GM12878 (cell line): ENCODE data around the gene ZNF280D. TPM values are rescaled to one million over a fixed set of nuclear protein-coding genes. Genes with fewer than 3 reads are reported as not detected.

Source experiments
- ATAC-seq: fragments of 200-7000 bp; cut with Tn5 transposase; 3 replicates; pipeline ENCODE4 v1.9.1; 2020; ENCODE audit warnings: mild to moderate bottlenecking, moderate library complexity
- BruUV-seq: library from RNA; stranded (reverse); fragments of 400-500 nt; replicated peaks from 2 replicates; lab custom pipeline; 2021; lab: Mats Ljungman, UMichigan
- CTCF ChIA-PET: fragments of 300-600 bp; sonication (Branson Sonifier 250); formaldehyde crosslinking; extraction: SDS; loops from one replicate; lab custom pipeline; 2021; ENCODE audit warnings: inconsistent platforms; lab: Yijun Ruan, JAX
- POLR2A ChIA-PET: fragments of 350-600 bp; formaldehyde crosslinking; extraction: SDS; loops from one replicate; lab custom pipeline; 2021; ENCODE audit warnings: inconsistent platforms; lab: Charles Lee
- RAD21 ChIA-PET: fragments of 300-600 bp; sonication (Branson Sonifier 250); formaldehyde crosslinking; loops from one replicate; lab custom pipeline; 2023; ENCODE audit warnings: antibody characterized with exemption; ENCODE audit not compliant: unreplicated experiment; lab: Charles Lee
- SMC1A ChIA-PET: fragments of 300-600 bp; sonication (Branson Sonifier 250); formaldehyde crosslinking; loops from one replicate; lab custom pipeline; 2023; ENCODE audit not compliant: unreplicated experiment, uncharacterized antibody; lab: Charles Lee
- DNase-seq: peaks from one replicate; pipeline ENCODE4 v3.0.0-alpha.2; 2011; ENCODE audit warnings: low read depth, low spot score
- FAIRE-seq: peaks from 3 replicates; lab custom pipeline; 2011; peaks lifted over from hg19 to GRCh38; lab: Jason Lieb, UNC
- H2AFZ ChIP-seq: 2 replicates; pipeline ENCODE4 v1.6.0; 2011; ENCODE audit warnings: low read depth, low read length, control low read depth; ENCODE audit not compliant: control insufficient read depth
- H3K27ac ChIP-seq: 2 replicates; pipeline ENCODE4 v1.5.1; 2011; ENCODE audit warnings: control low read depth; ENCODE audit not compliant: control insufficient read depth, insufficient read depth
- H3K27me3 ChIP-seq, 2 experiments: replicated peaks in 1 of 2; 2 replicates each; pipeline versions ENCODE4 v1.6.0 to v1.6.1; 2011; ENCODE audit warnings: low read length in 1 of 2; ENCODE audit not compliant: control insufficient read depth in 2 of 2, insufficient read depth in 2 of 2
- H3K36me3 ChIP-seq, 2 experiments: 2 replicates each; pipeline ENCODE4 v1.5.1; 2011; ENCODE audit warnings: low read length in 1 of 2; ENCODE audit not compliant: control insufficient read depth in 2 of 2, insufficient read depth in 2 of 2
- H3K4me1 ChIP-seq: 2 replicates; pipeline ENCODE4 v1.6.1; 2011; ENCODE audit warnings: mild to moderate bottlenecking, low read length, moderate library complexity, mixed read lengths; ENCODE audit not compliant: control insufficient read depth, insufficient read depth
- H3K4me2 ChIP-seq: 2 replicates; pipeline ENCODE4 v1.6.0; 2011; ENCODE audit warnings: control low read depth; ENCODE audit not compliant: control insufficient read depth, insufficient read depth
- H3K4me3 ChIP-seq: fragments of 200-600 bp; sonication (generic); 2 replicates; pipeline ENCODE4 v1.5.1; 2016
- H3K79me2 ChIP-seq: 2 replicates; pipeline ENCODE4 v1.6.0; 2011; ENCODE audit warnings: low read length; ENCODE audit not compliant: control insufficient read depth, insufficient read depth
- H3K9ac ChIP-seq: 2 replicates; pipeline ENCODE4 v1.8.0; 2011; ENCODE audit warnings: low read length, control low read depth, mixed read lengths; ENCODE audit not compliant: control insufficient read depth, insufficient read depth
- H3K9me3 ChIP-seq: replicated peaks from 3 replicates; pipeline ENCODE4 v1.5.1; 2011; ENCODE audit warnings: mild to moderate bottlenecking, low read length; ENCODE audit not compliant: control insufficient read depth, insufficient read depth
- H4K20me1 ChIP-seq: 2 replicates; pipeline ENCODE4 v1.6.0; 2011; ENCODE audit not compliant: control insufficient read depth, insufficient read depth
- BMI1 ChIP-seq: fragments of 450-650 bp; IDR thresholded peaks from 2 replicates; pipeline ENCODE4 v1.6.1; 2016; ENCODE audit warnings: mild to moderate bottlenecking, moderate library complexity, borderline replicate concordance
- CBX3 ChIP-seq: fragments of 200-600 bp; sonication (generic); IDR thresholded peaks from 2 replicates; pipeline ENCODE4 v1.6.1; 2016; ENCODE audit warnings: low read depth, borderline replicate concordance
- DPF2 ChIP-seq: fragments of 450-650 bp; IDR thresholded peaks from 2 replicates; pipeline ENCODE4 v1.6.1; 2017; ENCODE audit warnings: mild to moderate bottlenecking
- E4F1 ChIP-seq: fragments of 450-650 bp; IDR thresholded peaks from 2 replicates; pipeline ENCODE4 v1.6.1; 2018; ENCODE audit warnings: borderline replicate concordance, mild to moderate bottlenecking; ENCODE audit not compliant: partially characterized antibody
- EP300 ChIP-seq, 2 experiments: fragments of 150-350 bp in 1 of 2; IDR thresholded peaks; 2 replicates each; pipeline ENCODE4 v1.6.1; 2011 to 2012; ENCODE audit warnings: low read depth in 2 of 2, low read length in 2 of 2, borderline replicate concordance in 1 of 2, improper control_type of control experiment in 1 of 2, inconsistent platforms in 1 of 2; ENCODE audit not compliant: control insufficient read depth in 1 of 2
- ETV6 ChIP-seq, 2 experiments: fragments of 450-650 bp in 1 of 2; IDR thresholded peaks in 1 of 2; conservative IDR thresholded peaks in 1 of 2; 2 replicates each; pipeline ENCODE4 v1.6.1; 2014; ENCODE audit warnings: antibody characterized with exemption in 1 of 2, borderline replicate concordance in 1 of 2, low read depth in 1 of 2, mild to moderate bottlenecking in 1 of 2, moderate library complexity in 1 of 2
- FOXK2 ChIP-seq: fragments of 450-650 bp; IDR thresholded peaks from 2 replicates; pipeline ENCODE4 v1.6.1; 2017; ENCODE audit warnings: mild to moderate bottlenecking, moderate library complexity
- HCFC1 ChIP-seq: fragments of 150-350 bp; IDR thresholded peaks from 2 replicates; pipeline ENCODE4 v1.6.1; 2014; ENCODE audit warnings: low read length
- MEF2A ChIP-seq: IDR thresholded peaks from 2 replicates; pipeline ENCODE4 v1.6.1; 2011; ENCODE audit warnings: low read depth, mild to moderate bottlenecking, low read length, moderate library complexity; ENCODE audit not compliant: insufficient read depth
- NFYA ChIP-seq: IDR thresholded peaks from 2 replicates; pipeline ENCODE4 v1.6.1; 2011; ENCODE audit warnings: low read depth, mild to moderate bottlenecking, low read length, improper control_type of control experiment, borderline replicate concordance
- NFYB ChIP-seq: IDR thresholded peaks from 2 replicates; pipeline ENCODE4 v1.6.1; 2011; ENCODE audit warnings: low read depth, mild to moderate bottlenecking, low read length, improper control_type of control experiment, moderate library complexity; ENCODE audit not compliant: insufficient read depth
- PAX8 ChIP-seq: fragments of 450-650 bp; IDR thresholded peaks from 2 replicates; pipeline ENCODE4 v1.6.1; 2017; ENCODE audit warnings: mild to moderate bottlenecking, moderate library complexity
- TCF7 ChIP-seq: IDR thresholded peaks from 2 replicates; pipeline ENCODE4 v1.6.1; 2014; ENCODE audit warnings: antibody characterized with exemption, borderline replicate concordance
- ZBED1 ChIP-seq: IDR thresholded peaks from 2 replicates; pipeline ENCODE4 v1.6.1; 2016; ENCODE audit warnings: borderline replicate concordance
- ZSCAN29 ChIP-seq: fragments of 450-650 bp; IDR thresholded peaks from 2 replicates; pipeline ENCODE4 v1.6.1; 2017; ENCODE audit warnings: mild to moderate bottlenecking, moderate library complexity
- WGBS: methylation state at CpG from one replicate; pipeline ENCODE4 v1.1.6; 2016; ENCODE audit warnings: low lambda C conversion rate; ENCODE audit not compliant: insufficient replicate concordance, insufficient coverage; ENCODE audit errors: missing lambda C conversion rate; 5-methylcytosine and 5-hydroxymethylcytosine counted together
- in situ Hi-C: fragments of 300-500 bp; cut with MboI; formaldehyde crosslinking; loops from 9 replicates; pipeline ENCODE4 v1.14.3; 2018; ENCODE audit warnings: mixed read lengths
- intact Hi-C: fragments of 100-400 bp; cut with micrococcal nuclease; formaldehyde crosslinking; loops from one replicate; pipeline ENCODE4 v1.14.2; 2022; ENCODE audit not compliant: unreplicated experiment
- polyA plus RNA-seq, 11 experiments: library from polyadenylated mRNA; depleted of rRNA in 4 of 11; unstranded in 6 of 11; stranded (reverse) in 5 of 11; fragments of >200 nt; fragmentation: Nextera tagmentation in 4 of 11; fragmentation: Illumina TruSeq in 1 of 11; extraction: Ambion mirVana in 4 of 11; extraction: Trizol in 1 of 11; gene quantifications; 1 replicate in 1 of 11; 2 replicates in 10 of 11; pipeline versions ENCODE4 v1.2.1 to v1.2.3, GENCODE V29; 2011 to 2016; ENCODE audit warnings: inconsistent platforms in 2 of 11, missing spikeins in 2 of 11, low read depth in 1 of 11
- total RNA-seq, 4 experiments: library from RNA; depleted of rRNA in 3 of 4; stranded (reverse); fragments of >200 nt in 3 of 4; fragmentation: Illumina TruSeq in 1 of 4; extraction: Trizol in 1 of 4; gene quantifications; 2 replicates each; pipeline versions ENCODE4 v1.2.1 to v1.2.3, GENCODE V29; 2013 to 2021

Gene ZNF280D
- total and polyA plus RNA-seq, 10 of the 15 experiments (the other 5 are each of a cell fraction or from before 2014, with no cell fraction given), result 5.6 to 18.6 (median 8.6) TPM

DNA sequence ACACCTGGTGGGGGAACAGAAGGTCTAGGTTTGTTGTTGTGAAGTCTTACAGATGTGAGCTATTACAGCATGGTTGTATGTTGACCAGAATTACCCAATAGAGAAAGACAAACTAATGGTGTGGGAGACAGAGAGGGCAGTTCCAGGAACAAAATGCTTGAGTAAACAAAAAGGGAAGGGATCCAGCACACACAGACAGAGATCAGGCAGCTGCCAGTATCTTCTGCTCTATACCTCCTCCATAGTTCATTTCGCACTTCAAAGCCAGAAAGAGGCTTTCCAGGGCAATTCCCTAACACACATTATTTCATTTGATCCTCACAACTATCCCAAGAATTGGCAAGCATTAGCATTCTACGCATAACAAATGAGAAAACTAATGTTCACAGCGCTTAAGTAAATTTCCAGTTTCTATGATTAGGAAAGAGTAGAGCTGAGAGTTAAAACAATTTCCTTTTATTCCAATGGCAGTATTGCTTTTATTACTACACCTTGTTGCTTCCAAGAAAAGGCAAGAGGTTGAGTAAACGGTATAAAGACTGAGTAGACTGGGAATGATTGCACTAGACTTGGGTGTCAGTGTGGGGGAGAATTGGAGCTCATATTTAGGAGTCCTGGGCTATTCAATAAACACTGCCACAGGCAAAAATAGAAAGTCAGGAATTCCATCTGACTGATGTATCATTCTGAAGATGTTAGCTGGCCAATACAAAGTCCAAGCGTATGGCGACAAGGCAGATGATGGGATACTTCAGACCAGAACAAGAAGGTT is 39.7 kb upstream of the ZNF280D start:
- H3K4me1 ChIP-seq, result peaks cover 5% of the 10 kb centered on the region; the same call in 1 of the 2 replicates
- H2AFZ ChIP-seq, result no peak overlapping the region
- no peaks in the 10 kb centered on the region for H3K9me3 ChIP-seq
- H3K4me3 ChIP-seq, result no peak overlapping the region
- H4K20me1 ChIP-seq, result no peaks in the 10 kb centered on the region
- ChIA-PET RAD21 (no interaction called here), CTCF (interaction anchor here (0.5 to 1.1 kb wide), 2 partner anchors 9 to 563 kb away, joined by 3 read pairs; no protein-coding TSS in a partner anchor), POLR2A (no interaction called here), SMC1A (interaction anchor here (1.1 kb wide), 1 partner anchor 8 kb away, joined by 4 read pairs; no protein-coding TSS in a partner anchor)
- intact Hi-C loops (no loop called here), in situ Hi-C loops (no loop called here)
- no peaks in the 10 kb centered on the region for H3K36me3 ChIP-seq
- no peak overlapping the region for H3K4me2 ChIP-seq
- BruUV-seq, result no TSS peak
- no peak overlapping the region for H3K9ac ChIP-seq
- whole genome bisulfite sequencing, result 64% methylated on average over 6 of the region's 6 CpGs
- no peak overlapping the region for H3K27ac ChIP-seq
- FAIRE-seq, result no peak
- H3K27me3 ChIP-seq, result no peaks in the 10 kb centered on the region
- ATAC-seq, result no peak
- TF ChIP-seq NFYB (no peak), FOXK2 (no peak), ZSCAN29 (no peak), CBX3 (no peak), NFYA (no peak), ZBED1 (no peak), PAX8 (no peak), E4F1 (no peak), MEF2A (no peak), DPF2 (no peak), ETV6 (conservative IDR thresholded peaks at IDR 0.05 in 1 of 2, IDR thresholded peaks at IDR 0.05 in 1 of 2; ENCODE audit: borderline replicate concordance in 1 of 2, low read depth in 1 of 2) (no peak), BMI1 (no peak), TCF7 (no peak), EP300 (IDR thresholded peaks at IDR 0.05; ENCODE audit: borderline replicate concordance in 1 of 2, control insufficient read depth in 1 of 2, low read depth in 2 of 2, low read length in 2 of 2) (no peak), HCFC1 (no peak)
- no peak for DNase-seq
- H3K79me2 ChIP-seq, result no peaks in the 10 kb centered on the region
